GM23248 (cell line): ENCODE results near the gene ZNF195.
"Not testable (repeated sequence)": the region's sequence is repeated elsewhere in the genome, so short reads cannot be mapped to it uniquely, and the experiment has no call there.

ENCODE experiments used
- EZH2 ChIP-seq: fragments of 200-600 bp; sonication (generic); IDR thresholded peaks from 2 replicates; pipeline ENCODE4 v1.6.1; 2018; ENCODE audit warnings: antibody characterized with exemption, mild to moderate bottlenecking; ENCODE audit not compliant: insufficient read depth, poor library complexity, severe bottlenecking
- EZH2phosphoT487 ChIP-seq: fragments of 200-600 bp; sonication (generic); IDR thresholded peaks from 2 replicates; pipeline ENCODE4 v1.6.1; 2018; ENCODE audit warnings: antibody characterized with exemption, moderate library complexity, mild to moderate bottlenecking, low read depth; ENCODE audit not compliant: insufficient read depth

GRCh38 chr11:3423138-3423731 lies 44.3 kb upstream of the ZNF195 start:
- not testable (repeated sequence) for TF ChIP-seq EZH2, EZH2phosphoT487
